CD14-positive monocyte (primary cell): ENCODE results near the gene CETN2. TPM values are rescaled to one million over a fixed set of nuclear protein-coding genes. Genes with fewer than 3 reads are reported as not detected.

ENCODE experiments used
- DNase-seq, 3 donors: peaks; one replicate each; pipeline ENCODE4 v3.0.0-alpha.2; 2011 to 2022
- H2AFZ ChIP-seq: 2 replicates; pipeline ENCODE4 v1.6.0; 2012; ENCODE audit warnings: mild to moderate bottlenecking, low read depth, low read length, inconsistent platforms; ENCODE audit not compliant: insufficient read depth, poor library complexity, severe bottlenecking
- H3K27ac ChIP-seq, 2 donors: 1 replicate in 1 of 2; 2 replicates in 1 of 2; pipeline ENCODE4 v1.5.1; 2012 to 2013; ENCODE audit warnings: low read length in 2 of 2, control low read depth in 1 of 2, inconsistent platforms in 1 of 2, low read depth in 1 of 2, mild to moderate bottlenecking in 1 of 2
- H3K27me3 ChIP-seq, 2 donors: one replicate each; pipeline versions ENCODE4 v1.6.0 to v1.6.1; 2011 to 2013; ENCODE audit warnings: low read length in 2 of 2; ENCODE audit not compliant: control insufficient read depth in 2 of 2, insufficient read depth in 2 of 2
- H3K36me3 ChIP-seq, 2 donors: replicated peaks in 1 of 2; 1 replicate in 1 of 2; 2 replicates in 1 of 2; pipeline versions ENCODE4 v1.5.1 to v1.6.1; 2012 to 2013; ENCODE audit warnings: low read length in 2 of 2, control low read depth in 1 of 2, inconsistent platforms in 1 of 2, mild to moderate bottlenecking in 1 of 2; ENCODE audit not compliant: insufficient read depth in 2 of 2, control insufficient read depth in 1 of 2
- H3K4me1 ChIP-seq, 2 donors: 1 replicate in 1 of 2; 2 replicates in 1 of 2; pipeline versions ENCODE4 v1.5.1 to v1.6.1; 2012 to 2013; ENCODE audit warnings: low read length in 2 of 2, control low read depth in 1 of 2, inconsistent platforms in 1 of 2, mild to moderate bottlenecking in 1 of 2, moderate library complexity in 1 of 2; ENCODE audit not compliant: insufficient read depth in 2 of 2, control insufficient read depth in 1 of 2
- H3K4me2 ChIP-seq: replicated peaks from 2 replicates; pipeline ENCODE3; 2012; ENCODE audit warnings: low read length, moderate library complexity, mild to moderate bottlenecking; ENCODE audit not compliant: poor library complexity, severe bottlenecking; ENCODE audit errors: extremely low read depth
- H3K4me3 ChIP-seq, 3 experiments: fragments of 200-600 bp in 1 of 3; sonication (generic) in 1 of 3; replicated peaks in 1 of 3; 1 replicate in 2 of 3; 2 replicates in 1 of 3; pipeline ENCODE4 v1.5.1; 2011 to 2013; ENCODE audit warnings: low read length in 3 of 3, mild to moderate bottlenecking in 3 of 3, control low read depth in 2 of 3, low read depth in 2 of 3, inconsistent platforms in 1 of 3, moderate library complexity in 1 of 3
- H3K79me2 ChIP-seq: 2 replicates; pipeline ENCODE4 v1.6.0; 2012; ENCODE audit warnings: mild to moderate bottlenecking, control low read depth, inconsistent platforms, low read length, moderate library complexity; ENCODE audit not compliant: insufficient read depth
- H3K9ac ChIP-seq: 2 replicates; pipeline ENCODE4 v1.6.0; 2017; ENCODE audit warnings: low read length, mild to moderate bottlenecking; ENCODE audit not compliant: insufficient read depth, poor library complexity, severe bottlenecking
- H3K9me3 ChIP-seq, 2 donors: replicated peaks in 1 of 2; 1 replicate in 1 of 2; 2 replicates in 1 of 2; pipeline versions ENCODE4 v1.5.1 to v1.6.1; 2012 to 2013; ENCODE audit warnings: low read length in 2 of 2, control low read depth in 1 of 2; ENCODE audit not compliant: control insufficient read depth in 1 of 2, insufficient read depth in 1 of 2
- H4K20me1 ChIP-seq: 2 replicates; pipeline ENCODE4 v1.6.0; 2012; ENCODE audit warnings: mild to moderate bottlenecking, low read length, control low read depth, moderate library complexity; ENCODE audit not compliant: insufficient read depth
- H3K27ac Mint-ChIP-seq, 7 donors: one replicate each; pipeline ENCODE4 v1.8.0; 2020; ENCODE audit warnings: mild to moderate bottlenecking in 7 of 7, mixed read lengths in 7 of 7, moderate library complexity in 6 of 7, inconsistent platforms in 2 of 7
- H3K27me3 Mint-ChIP-seq, 3 donors: one replicate each; pipeline ENCODE4 v1.8.0; 2021 to 2022; ENCODE audit warnings: low read depth in 3 of 3, mild to moderate bottlenecking in 3 of 3, mixed read lengths in 3 of 3, moderate library complexity in 3 of 3, inconsistent platforms in 1 of 3
- H3K36me3 Mint-ChIP-seq, 2 donors: one replicate each; pipeline ENCODE4 v1.8.0; 2020; ENCODE audit warnings: mixed read lengths in 2 of 2, inconsistent platforms in 1 of 2, mild to moderate bottlenecking in 1 of 2
- H3K4me1 Mint-ChIP-seq: one replicate; pipeline ENCODE4 v1.8.0; 2020; ENCODE audit warnings: mild to moderate bottlenecking, mixed read lengths
- H3K4me3 Mint-ChIP-seq, 2 donors: one replicate each; pipeline ENCODE4 v1.8.0; 2020; ENCODE audit warnings: mild to moderate bottlenecking in 2 of 2, mixed read lengths in 2 of 2, moderate library complexity in 1 of 2
- H3K9me3 Mint-ChIP-seq, 7 donors: one replicate each; pipeline ENCODE4 v1.8.0; 2020 to 2022; ENCODE audit warnings: mixed read lengths in 7 of 7, mild to moderate bottlenecking in 6 of 7, moderate library complexity in 6 of 7, inconsistent platforms in 2 of 7
- CTCF ChIP-seq: fragments of 200-600 bp; IDR thresholded peaks from one replicate; pipeline ENCODE4 v1.8.0; 2022; ENCODE audit warnings: antibody characterized with exemption, mild to moderate bottlenecking
- WGBS: methylation state at CpG from one replicate; pipeline ENCODE4 v1.1.5; 2013; ENCODE audit warnings: missing lambda C conversion rate; ENCODE audit not compliant: insufficient coverage; 5-methylcytosine and 5-hydroxymethylcytosine counted together
- intact Hi-C, 2 donors: fragments of 100-400 bp; cut with micrococcal nuclease; formaldehyde crosslinking; loops; one replicate each; pipeline versions ENCODE4 v1.15.0 to v1.15.1; 2023
- polyA plus RNA-seq, 3 donors: library from polyadenylated mRNA; depleted of rRNA in 1 of 3; unstranded in 2 of 3; stranded (reverse) in 1 of 3; fragments of 300-500 nt in 2 of 3; fragments of >200 nt in 1 of 3; fragmentation: Illumina TruSeq in 2 of 3; gene quantifications; 1 replicate in 2 of 3; 2 replicates in 1 of 3; pipeline ENCODE4 v1.2.3, GENCODE V29; 2012 to 2021

The CETN2 gene
- polyA plus RNA-seq, 3 donors = 5.4 to 26.7 (median 19.9) TPM

GRCh38 chrX:152866386-152866785, 35.8 kb upstream of the CETN2 start:
- Histone ChIP-seq H3K36me3 (peaks cover 57 to 81% of the 10 kb centered on the region in 2 donors), H2AFZ (no peak overlapping the region), H3K27me3 (no peaks in the 10 kb centered on the region), H3K9me3 (no peaks in the 10 kb centered on the region), H3K4me1 (no peaks in the 10 kb centered on the region), H3K79me2 (no peaks in the 10 kb centered on the region), H3K4me2 (no peak overlapping the region), H3K4me3 (no peak overlapping the region), H4K20me1 (no peaks in the 10 kb centered on the region), H3K9ac (no peak overlapping the region), H3K27ac (no peak overlapping the region)
- peaks cover 0 to 3% (median 0%) of the 10 kb centered on the region in 7 donors for H3K9me3 Mint-ChIP-seq
- peaks cover 56 to 69% of the 10 kb centered on the region in 2 donors for H3K36me3 Mint-ChIP-seq
- peaks cover 0 to 1% (median 0%) of the 10 kb centered on the region in 3 donors for H3K27me3 Mint-ChIP-seq
- no peak for TF ChIP-seq CTCF
- DNase-seq = no peak
- WGBS = no CpG with 5 or more reads among the region's 5 CpGs
- no peaks in the 10 kb centered on the region for H3K4me1 Mint-ChIP-seq
- intact Hi-C loops = no loop called here
- H3K27ac Mint-ChIP-seq = no peak overlapping the region
- H3K4me3 Mint-ChIP-seq = no peak overlapping the region

GRCh38 chrX:152865232-152865920, 34.8 kb upstream of the CETN2 start:
- Histone ChIP-seq H3K9ac (no peak overlapping the region), H2AFZ (no peak overlapping the region), H3K79me2 (no peaks in the 10 kb centered on the region), H3K27me3 (no peaks in the 10 kb centered on the region), H3K36me3 (peaks cover 59 to 81% of the 10 kb centered on the region in 2 donors), H3K9me3 (no peaks in the 10 kb centered on the region), H3K4me2 (no peak overlapping the region), H3K27ac (no peak overlapping the region), H4K20me1 (no peaks in the 10 kb centered on the region), H3K4me1 (no peaks in the 10 kb centered on the region), H3K4me3 (no peak overlapping the region)
- no peak overlapping the region for H3K4me3 Mint-ChIP-seq
- peaks cover 64 to 72% of the 10 kb centered on the region in 2 donors for H3K36me3 Mint-ChIP-seq
- WGBS = 93% methylated on average over 10 of the region's 17 CpGs
- H3K9me3 Mint-ChIP-seq = peaks cover 0 to 3% (median 0%) of the 10 kb centered on the region in 7 donors
- intact Hi-C loops = no loop called here
- H3K4me1 Mint-ChIP-seq = no peaks in the 10 kb centered on the region
- peaks cover 0 to 1% (median 0%) of the 10 kb centered on the region in 3 donors for H3K27me3 Mint-ChIP-seq
- DNase-seq = no peak
- H3K27ac Mint-ChIP-seq = no peak overlapping the region
- no peak for TF ChIP-seq CTCF
